Bronchial epithelial cell (primary cell): ENCODE data around the gene ASNSD1. TPM values are rescaled to one million over a fixed set of nuclear protein-coding genes. Genes with fewer than 3 reads are reported as not detected.
"Not testable (repeated sequence)": the region's sequence is repeated elsewhere in the genome, so short reads cannot be mapped to it uniquely, and the experiment has no call there.

Experiments used
- DNase-seq: peaks from one replicate; pipeline ENCODE4 v3.0.0-alpha.2; 2010; ENCODE audit warnings: low read depth
- FAIRE-seq: peaks from 2 replicates; lab custom pipeline; 2011; peaks lifted over from hg19 to GRCh38; lab: Jason Lieb, UNC
- H3K27me3 ChIP-seq: 2 replicates; pipeline ENCODE4 v1.5.1; 2011; ENCODE audit warnings: low read length; ENCODE audit not compliant: control insufficient read depth, insufficient read depth
- H3K36me3 ChIP-seq: 2 replicates; pipeline ENCODE4 v1.5.1; 2011; ENCODE audit warnings: low read length; ENCODE audit not compliant: control insufficient read depth, insufficient read depth
- H3K4me3 ChIP-seq: 2 replicates; pipeline ENCODE4 v1.5.1; 2011; ENCODE audit warnings: mild to moderate bottlenecking, low read depth, low read length, control low read depth
- total RNA-seq: library from RNA; depleted of rRNA; stranded (reverse); fragments of >200 nt; gene quantifications from 2 replicates; pipeline ENCODE4 v1.2.1, GENCODE V29; 2014
- TF ChIP-seq, protein P1 (sequence below): IDR thresholded peaks from 2 replicates; pipeline ENCODE4 v1.5.1; 2011; ENCODE audit warnings: mild to moderate bottlenecking, moderate library complexity, low read length, control low read depth, inconsistent platforms; ENCODE audit not compliant: insufficient read depth, severe bottlenecking

The ASNSD1 gene
- total RNA-seq, 1 donor from 2014 or later: 36.6 TPM

DNA sequence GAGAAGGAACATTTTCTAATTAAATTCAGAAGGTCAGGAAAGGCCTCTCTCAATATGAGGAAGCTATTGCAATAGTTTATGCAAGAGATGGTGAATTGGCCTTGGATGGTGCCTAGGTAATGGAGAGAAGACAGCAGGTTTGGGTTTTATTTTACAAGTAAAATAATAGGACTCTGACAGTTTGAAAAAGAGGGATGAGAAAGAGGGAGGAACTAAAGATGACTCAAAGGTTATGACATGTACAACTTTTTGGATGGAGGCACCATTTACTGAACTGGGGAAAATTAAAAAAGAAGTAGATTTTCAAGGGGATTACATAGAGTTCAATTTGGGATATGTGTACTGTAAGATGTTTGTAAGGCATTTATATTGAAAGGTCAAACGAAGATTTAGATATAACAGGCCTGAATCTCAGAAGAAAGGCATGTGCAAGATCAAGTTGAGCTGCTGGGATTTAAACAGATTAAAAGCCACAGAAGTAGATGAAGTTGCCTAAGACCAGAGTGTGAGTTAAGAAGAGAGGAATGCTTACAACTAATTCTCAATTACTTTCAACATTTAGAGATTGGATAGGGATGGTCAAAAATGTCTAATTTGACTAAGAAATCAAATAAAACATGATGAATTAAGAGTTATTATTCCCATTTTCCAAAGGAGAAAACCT lies 12.3 kb upstream of the ASNSD1 start:
- FAIRE-seq: no peak
- H3K4me3 ChIP-seq: no peak overlapping the region
- TF ChIP-seq, protein P1, sequence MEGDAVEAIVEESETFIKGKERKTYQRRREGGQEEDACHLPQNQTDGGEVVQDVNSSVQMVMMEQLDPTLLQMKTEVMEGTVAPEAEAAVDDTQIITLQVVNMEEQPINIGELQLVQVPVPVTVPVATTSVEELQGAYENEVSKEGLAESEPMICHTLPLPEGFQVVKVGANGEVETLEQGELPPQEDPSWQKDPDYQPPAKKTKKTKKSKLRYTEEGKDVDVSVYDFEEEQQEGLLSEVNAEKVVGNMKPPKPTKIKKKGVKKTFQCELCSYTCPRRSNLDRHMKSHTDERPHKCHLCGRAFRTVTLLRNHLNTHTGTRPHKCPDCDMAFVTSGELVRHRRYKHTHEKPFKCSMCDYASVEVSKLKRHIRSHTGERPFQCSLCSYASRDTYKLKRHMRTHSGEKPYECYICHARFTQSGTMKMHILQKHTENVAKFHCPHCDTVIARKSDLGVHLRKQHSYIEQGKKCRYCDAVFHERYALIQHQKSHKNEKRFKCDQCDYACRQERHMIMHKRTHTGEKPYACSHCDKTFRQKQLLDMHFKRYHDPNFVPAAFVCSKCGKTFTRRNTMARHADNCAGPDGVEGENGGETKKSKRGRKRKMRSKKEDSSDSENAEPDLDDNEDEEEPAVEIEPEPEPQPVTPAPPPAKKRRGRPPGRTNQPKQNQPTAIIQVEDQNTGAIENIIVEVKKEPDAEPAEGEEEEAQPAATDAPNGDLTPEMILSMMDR: no peak
- DNase-seq: no peak
- no peaks in the 10 kb centered on the region for H3K36me3 ChIP-seq
- H3K27me3 ChIP-seq: no peaks in the 10 kb centered on the region

DNA sequence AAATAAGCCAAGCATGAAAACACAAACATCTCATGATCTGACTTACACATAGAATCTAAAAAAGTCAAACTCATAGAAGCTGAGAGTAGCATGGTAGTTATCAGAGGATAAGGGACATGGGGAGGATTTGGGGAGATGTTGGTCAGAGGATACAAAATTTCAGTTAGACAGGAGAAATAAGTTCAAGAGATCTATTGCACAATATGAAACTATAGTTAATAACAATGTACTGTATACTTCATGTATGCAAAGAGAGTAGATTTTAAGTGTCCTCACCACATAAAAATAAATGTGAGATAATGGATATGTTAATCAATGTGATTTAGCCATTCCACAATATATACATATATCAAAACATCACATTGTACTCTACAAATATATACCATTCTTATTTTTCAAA lies 10.0 kb upstream of the ASNSD1 start:
- DNase-seq: no peak
- Histone ChIP-seq H3K4me3 (no peak overlapping the region), H3K36me3 (no peaks in the 10 kb centered on the region), H3K27me3 (no peaks in the 10 kb centered on the region)
- FAIRE-seq: no peak
- TF ChIP-seq, protein P1: no peak

DNA sequence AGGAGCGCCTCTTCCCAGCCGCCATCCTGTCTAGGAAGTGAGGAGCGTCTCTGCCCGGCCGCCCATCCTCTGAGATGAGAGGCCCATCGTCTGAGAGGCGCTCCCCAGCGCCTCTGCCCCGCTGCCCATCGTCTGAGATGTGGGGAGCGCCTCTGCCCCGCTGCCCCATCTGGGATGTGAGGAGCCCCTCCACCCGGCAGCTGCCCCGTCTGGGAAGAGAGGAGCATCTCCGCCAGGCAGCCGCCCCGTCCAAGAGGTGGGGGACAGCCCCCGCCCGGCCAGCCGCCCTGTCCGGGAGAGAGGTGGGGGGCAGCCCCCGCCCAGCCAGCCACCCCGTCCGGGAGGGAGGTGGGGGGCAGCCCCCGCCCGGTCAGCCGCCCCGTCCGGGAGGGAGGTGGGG lies 7.8 kb upstream of the ASNSD1 start:
- not testable (repeated sequence) for DNase-seq, H3K27me3 ChIP-seq, FAIRE-seq, H3K4me3 ChIP-seq, H3K36me3 ChIP-seq

DNA sequence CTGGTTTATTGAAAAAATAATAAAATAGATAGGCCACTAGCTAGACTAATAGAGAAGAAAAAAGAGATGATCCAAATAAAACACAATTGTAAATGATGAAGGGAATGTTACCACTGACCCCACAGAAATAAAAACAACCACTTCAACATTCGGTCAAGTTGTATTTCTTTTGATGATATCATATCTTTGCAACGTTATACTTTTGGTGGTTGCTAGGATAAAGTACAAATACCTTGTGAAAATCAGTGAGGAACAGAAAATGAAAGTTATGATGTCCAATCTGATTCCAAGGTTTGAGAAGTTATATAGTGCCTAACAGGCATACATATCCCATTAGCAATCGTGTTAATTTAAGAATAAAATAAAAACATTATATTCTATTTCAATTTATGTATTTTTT lies 6.6 kb upstream of the ASNSD1 start:
- H3K36me3 ChIP-seq: no peaks in the 10 kb centered on the region
- TF ChIP-seq, protein P1: no peak
- H3K4me3 ChIP-seq: no peak overlapping the region
- DNase-seq (no peak), FAIRE-seq (no peak)
- no peaks in the 10 kb centered on the region for H3K27me3 ChIP-seq

DNA sequence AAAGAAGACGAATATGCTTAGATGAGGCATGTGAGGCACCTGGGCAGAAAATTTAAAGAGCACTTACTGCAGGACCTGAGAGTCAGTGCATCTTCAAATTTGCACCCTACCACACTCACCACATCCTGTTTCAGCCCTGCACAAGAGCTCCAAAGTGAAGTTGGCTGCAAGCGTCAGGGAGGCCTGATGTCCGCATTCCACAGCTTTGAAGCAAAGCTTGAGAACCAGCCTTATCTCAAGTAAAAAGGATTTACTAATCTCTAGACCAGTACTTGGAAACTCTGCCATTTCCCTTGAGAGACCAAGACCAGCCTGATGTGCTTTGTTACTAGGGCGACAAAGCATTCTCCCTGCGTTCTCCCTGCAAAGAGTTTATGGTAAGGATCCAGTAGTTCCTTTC lies 3.4 kb upstream of the ASNSD1 start:
- DNase-seq: no peak
- Histone ChIP-seq H3K27me3 (no peaks in the 10 kb centered on the region), H3K36me3 (no peaks in the 10 kb centered on the region), H3K4me3 (no peak overlapping the region)
- TF ChIP-seq, protein P1: no peak
- FAIRE-seq: no peak

DNA sequence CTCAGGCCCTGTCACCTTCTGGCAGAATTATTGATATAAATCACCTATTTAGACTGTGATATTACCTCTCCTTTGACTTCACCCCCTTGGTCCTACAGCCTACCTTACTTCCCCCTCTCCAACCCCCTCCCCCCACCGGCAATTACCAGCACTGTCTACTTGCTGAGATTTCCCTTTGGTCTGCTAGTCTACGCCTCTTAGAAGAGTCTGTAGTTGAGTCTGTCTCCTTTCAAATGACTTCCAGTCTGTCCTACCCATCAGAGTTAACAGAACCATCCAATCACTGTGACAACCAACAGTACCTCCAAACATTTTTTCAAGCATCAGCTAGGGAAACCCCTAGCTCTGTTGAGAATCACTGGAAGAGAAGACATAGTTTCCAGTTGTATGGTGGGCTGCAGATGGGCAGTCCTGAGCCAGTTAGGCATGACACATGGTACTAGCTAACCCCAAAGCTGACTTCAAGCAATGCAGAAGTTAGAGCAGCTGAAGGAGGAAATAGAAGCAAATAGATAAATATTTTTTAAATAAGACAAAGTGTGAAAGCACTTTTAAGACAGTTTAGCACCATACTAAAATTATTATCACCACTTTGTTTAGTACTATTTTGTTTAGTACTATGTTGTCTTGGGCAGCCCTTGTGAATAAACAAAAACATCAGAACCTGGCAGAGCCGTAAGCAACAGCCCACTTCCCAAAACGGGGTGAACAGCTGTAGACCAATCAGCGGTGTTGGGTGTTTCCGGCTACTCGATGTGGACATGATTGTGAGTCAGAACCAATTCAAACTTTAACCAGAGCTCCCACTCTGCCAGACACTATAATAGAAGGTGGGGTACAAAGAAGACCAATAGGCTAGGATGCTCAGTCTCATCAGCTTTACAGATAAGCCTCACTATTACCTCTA lies 2.7 kb upstream of the ASNSD1 start:
- Histone ChIP-seq H3K4me3 (no peak overlapping the region), H3K36me3 (no peaks in the 10 kb centered on the region), H3K27me3 (no peaks in the 10 kb centered on the region)
- DNase-seq (no peak), FAIRE-seq (no peak)
- TF ChIP-seq, protein P1: no peak
